HCT116 (cell line): Measurements from ENCODE around the gene SRF. TPM values are rescaled to one million over a fixed set of nuclear protein-coding genes. Genes with fewer than 3 reads are reported as not detected.

Experiments used
- ATAC-seq: fragments of 200-7000 bp; cut with Tn5 transposase; 2 replicates; pipeline ENCODE4 v1.9.1; 2020; ENCODE audit warnings: mild to moderate bottlenecking, moderate library complexity
- BruUV-seq: library from RNA; stranded (reverse); fragments of 400-500 nt; replicated peaks from 2 replicates; lab custom pipeline; 2021; lab: Mats Ljungman, UMichigan
- CTCF ChIA-PET: fragments of 300-600 bp; sonication (Branson Sonifier 250); formaldehyde crosslinking; loops from one replicate; lab custom pipeline; 2021; ENCODE audit warnings: antibody characterized with exemption; lab: Charles Lee
- POLR2A ChIA-PET: fragments of 300-600, 350-600 bp; sonication (Branson Sonifier 250); formaldehyde crosslinking; loops from one replicate; lab custom pipeline; 2021; ENCODE audit warnings: antibody characterized with exemption; lab: Charles Lee
- RAD21 ChIA-PET, 2 experiments: fragments of 300-600 bp; sonication (Branson Sonifier 250); formaldehyde crosslinking; loops; one replicate each; lab custom pipeline; 2023; ENCODE audit warnings: low total read pairs in 2 of 2; ENCODE audit not compliant: uncharacterized antibody in 2 of 2, unreplicated experiment in 2 of 2, low non-redundant PET in 1 of 2; lab: Charles Lee
- DNase-seq: peaks from one replicate; pipeline ENCODE4 v3.0.0-alpha.2; 2010; ENCODE audit warnings: low read depth, low spot score
- H2AFZ ChIP-seq: fragments of 200-600 bp; shearing (Covaris generic), sonication (generic); 2 replicates; pipeline ENCODE4 v1.6.1; 2017; ENCODE audit warnings: low read depth, mixed run types, mixed read lengths, antibody characterized with exemption, low read length; ENCODE audit not compliant: poor library complexity, severe bottlenecking
- H3K27ac ChIP-seq: 2 replicates; pipeline ENCODE4 v1.5.1; 2012; ENCODE audit warnings: low read depth, low read length
- H3K27me3 ChIP-seq: fragments of 200-600 bp; sonication (generic); 2 replicates; pipeline ENCODE4 v1.6.1; 2016; ENCODE audit warnings: mixed run types, low read length, mixed read lengths; ENCODE audit not compliant: insufficient read depth
- H3K36me3 ChIP-seq, 2 experiments: fragments of 200-500 bp in 1 of 2; fragments of 200-600 bp in 1 of 2; sonication (Bioruptor generic) in 1 of 2; sonication (generic) in 1 of 2; 2 replicates each; pipeline versions ENCODE4 v1.5.1 to v1.6.1; 2014 to 2016; ENCODE audit warnings: low read length in 2 of 2, inconsistent platforms in 1 of 2, mixed read lengths in 1 of 2, mixed run types in 1 of 2; ENCODE audit not compliant: insufficient read depth in 2 of 2, control insufficient read depth in 1 of 2
- H3K4me1 ChIP-seq, 2 experiments: fragments of 200-600 bp in 1 of 2; sonication (generic) in 1 of 2; 2 replicates each; pipeline versions ENCODE4 v1.5.1 to v1.6.1; 2012 to 2017; ENCODE audit warnings: low read length in 2 of 2, inconsistent platforms in 1 of 2, mild to moderate bottlenecking in 1 of 2, mixed read lengths in 1 of 2, mixed run types in 1 of 2, moderate library complexity in 1 of 2; ENCODE audit not compliant: insufficient read depth in 2 of 2, control insufficient read depth in 1 of 2
- H3K4me2 ChIP-seq: fragments of 200-600 bp; sonication (generic); 2 replicates; pipeline ENCODE4 v1.6.1; 2017; ENCODE audit warnings: mixed run types, low read length, mixed read lengths
- H3K4me3 ChIP-seq, 2 experiments: fragments of 200-600 bp in 1 of 2; sonication (generic) in 1 of 2; replicated peaks in 1 of 2; 2 replicates each; pipeline ENCODE4 v1.5.1; 2011 to 2016; ENCODE audit warnings: low read length in 2 of 2, control low read depth in 1 of 2, low read depth in 1 of 2, mild to moderate bottlenecking in 1 of 2, mixed read lengths in 1 of 2, mixed run types in 1 of 2
- H3K79me2 ChIP-seq: fragments of 200-600 bp; sonication (generic); 2 replicates; pipeline ENCODE4 v1.6.1; 2017; ENCODE audit warnings: mild to moderate bottlenecking, mixed run types, low read length, moderate library complexity, mixed read lengths; ENCODE audit not compliant: insufficient read depth
- H3K9ac ChIP-seq: fragments of 200-600 bp; sonication (generic); 2 replicates; pipeline ENCODE4 v1.6.1; 2016; ENCODE audit warnings: low read length, mixed read lengths
- H3K9me2 ChIP-seq: fragments of 200-600 bp; sonication (generic), shearing (Covaris generic); 2 replicates; pipeline ENCODE4 v1.6.1; 2017; ENCODE audit warnings: mixed run types, mild to moderate bottlenecking, moderate library complexity; ENCODE audit not compliant: insufficient read depth
- H3K9me3 ChIP-seq, 2 experiments: fragments of 200-500 bp in 1 of 2; fragments of 200-600 bp in 1 of 2; sonication (Bioruptor generic) in 1 of 2; sonication (generic) in 1 of 2; 2 replicates each; pipeline ENCODE4 v1.6.1; 2014 to 2017; ENCODE audit warnings: low read length in 2 of 2, mixed read lengths in 2 of 2, inconsistent platforms in 1 of 2, low read depth in 1 of 2, mild to moderate bottlenecking in 1 of 2, mixed run types in 1 of 2, moderate library complexity in 1 of 2; ENCODE audit not compliant: control insufficient read depth in 1 of 2, insufficient read depth in 1 of 2
- H4K20me1 ChIP-seq: fragments of 200-600 bp; sonication (generic), shearing (Covaris generic); 2 replicates; pipeline ENCODE4 v1.6.1; 2017; ENCODE audit warnings: mixed run types, mild to moderate bottlenecking, moderate library complexity; ENCODE audit not compliant: insufficient read depth
- ATF3 ChIP-seq: IDR thresholded peaks from 2 replicates; pipeline ENCODE4 v1.6.1; 2012
- CBX3 ChIP-seq: IDR thresholded peaks from 2 replicates; pipeline ENCODE4 v1.6.1; 2012; ENCODE audit warnings: low read depth
- CEBPB ChIP-seq: IDR thresholded peaks from 2 replicates; pipeline ENCODE4 v1.6.1; 2012; ENCODE audit warnings: low read depth
- CTCF ChIP-seq, 3 experiments: fragments of 200-600 bp in 1 of 3; sonication (generic) in 1 of 3; IDR thresholded peaks in 2 of 3; conservative IDR thresholded peaks in 1 of 3; 2 replicates each; pipeline ENCODE4 v1.5.1; 2012 to 2017; ENCODE audit warnings: low read depth in 2 of 3, low read length in 2 of 3, antibody characterized with exemption in 1 of 3, borderline replicate concordance in 1 of 3, control low read depth in 1 of 3, mild to moderate bottlenecking in 1 of 3, mixed read lengths in 1 of 3, mixed run types in 1 of 3, moderate library complexity in 1 of 3; ENCODE audit not compliant: insufficient read depth in 1 of 3
- EGR1 ChIP-seq: IDR thresholded peaks from 2 replicates; pipeline ENCODE4 v1.6.1; 2012; ENCODE audit warnings: low read depth
- ELF1 ChIP-seq: IDR thresholded peaks from 2 replicates; pipeline ENCODE4 v1.6.1; 2012; ENCODE audit warnings: low read depth, borderline replicate concordance
- EZH2 ChIP-seq: fragments of 200-600 bp; sonication (generic); IDR thresholded peaks from 2 replicates; pipeline ENCODE4 v1.6.1; 2017; ENCODE audit warnings: antibody characterized with exemption, mixed run types
- EZH2phosphoT487 ChIP-seq: fragments of 200-600 bp; IDR thresholded peaks from 2 replicates; pipeline ENCODE4 v1.6.1; 2018; ENCODE audit warnings: antibody characterized with exemption, borderline replicate concordance
- FOSL1 ChIP-seq: IDR thresholded peaks from 2 replicates; pipeline ENCODE4 v1.6.1; 2012; ENCODE audit warnings: low read depth
- JUND ChIP-seq: IDR thresholded peaks from 2 replicates; pipeline ENCODE4 v1.6.1; 2012
- MAX ChIP-seq: IDR thresholded peaks from 2 replicates; pipeline ENCODE4 v1.6.1; 2012
- POLR2AphosphoS5 ChIP-seq: IDR thresholded peaks from 2 replicates; pipeline ENCODE4 v1.6.1; 2011; ENCODE audit warnings: mild to moderate bottlenecking, low read depth, low read length, moderate library complexity
- RAD21 ChIP-seq: IDR thresholded peaks from 2 replicates; pipeline ENCODE4 v1.6.1; 2012; ENCODE audit warnings: low read depth, mild to moderate bottlenecking
- REST ChIP-seq: IDR thresholded peaks from 2 replicates; pipeline ENCODE4 v1.6.1; 2012; ENCODE audit warnings: low read depth
- SIN3A ChIP-seq: IDR thresholded peaks from 2 replicates; pipeline ENCODE4 v1.6.1; 2012; ENCODE audit warnings: low read depth
- SRF ChIP-seq: IDR thresholded peaks from 2 replicates; pipeline ENCODE4 v1.6.1; 2012; ENCODE audit warnings: low read depth
- TCF7L2 ChIP-seq: IDR thresholded peaks from 2 replicates; pipeline ENCODE4 v1.7.0; 2011; ENCODE audit warnings: borderline replicate concordance, inconsistent platforms; ENCODE audit not compliant: insufficient read depth, insufficient read length; ENCODE audit errors: extremely low read depth
- YY1 ChIP-seq: IDR thresholded peaks from 2 replicates; pipeline ENCODE4 v1.6.1; 2011; ENCODE audit warnings: low read length, low read depth, moderate library complexity, mild to moderate bottlenecking; ENCODE audit not compliant: insufficient replicate concordance; ENCODE audit errors: extremely low read depth
- ZFX ChIP-seq: fragments of 450-650 bp; IDR thresholded peaks from 2 replicates; pipeline ENCODE4 v1.6.1; 2017
- ZNF274 ChIP-seq: fragments of 200-500 bp; sonication (Bioruptor generic); IDR thresholded peaks from 2 replicates; pipeline ENCODE4 v1.6.1; 2014; ENCODE audit warnings: mild to moderate bottlenecking, low read depth, low read length, inconsistent platforms
- intact Hi-C: fragments of 100-400 bp; cut with micrococcal nuclease; formaldehyde crosslinking; loops from 2 replicates; pipeline ENCODE4 v1.10.0; 2022
- total RNA-seq: library from RNA; stranded (reverse); gene quantifications from one replicate; pipeline ENCODE4 v1.2.1, GENCODE V29; 2021; ENCODE audit not compliant: unreplicated experiment

Gene SRF
- total RNA-seq, 1 experiment from 2014 or later, result 28.1 TPM

- Histone ChIP-seq H3K9me2 (no peaks in the 10 kb centered on the region), H3K9me3 (no peaks in the 10 kb centered on the region), H4K20me1 (no peaks in the 10 kb centered on the region), H3K27ac (peak within 1 kb of the TSS; percentile 89), H3K4me2 (peak within 1 kb of the TSS; percentile 91), H3K36me3 (peaks cover 3 to 10% of the 10 kb centered on the region in 2 experiments; a peak in 1 of 4 replicates), H3K4me3 (peak within 1 kb of the TSS; percentile 72 to 88), H3K79me2 (peaks cover 28% of the 10 kb centered on the region), H3K4me1 (peaks cover 4 to 19% of the 10 kb centered on the region in 2 experiments; a peak in 3 of 4 replicates), H2AFZ (no peak within 1 kb of the TSS), H3K27me3 (no peaks in the 10 kb centered on the region), H3K9ac (peak within 1 kb of the TSS; percentile 97)
- BruUV-seq, result no TSS peak
- ATAC-seq (peak; percentile 94), DNase-seq (peak; percentile 48)
- intact Hi-C loops, result loop anchor here (2.0 kb wide), 1 partner anchor 278 kb away; no protein-coding TSS in a partner anchor
- ChIA-PET CTCF (interaction anchor here (0.5 to 1.9 kb wide), 14 partner anchors 8 to 278 kb away, joined by 3 to 7 read pairs (median 4); partner anchors contain the start of gene CUL9), POLR2A (interaction anchor here (1.3 kb wide), 1 partner anchor 9 kb away, joined by 4 read pairs; no protein-coding TSS in a partner anchor), RAD21 (interaction anchor here in 1 of 2 experiments (0.8 kb wide), 1 partner anchor 58 kb away, joined by 3 read pairs; no protein-coding TSS in a partner anchor)
- TF ChIP-seq EZH2 (no peak), REST (no peak), SIN3A (no peak), TCF7L2 (peak; percentile 31), EGR1 (no peak), POLR2AphosphoS5 (peak; percentile 88), ATF3 (no peak), MAX (peak; percentile 93), YY1 (peak; percentile 92), JUND (no peak), ZNF274 (no peak), CTCF (IDR thresholded peaks at IDR 0.05 in 2 of 3, conservative IDR thresholded peaks at IDR 0.05 in 1 of 3; ENCODE audit: borderline replicate concordance in 1 of 3, insufficient read depth in 1 of 3, low read depth in 2 of 3, low read length in 2 of 3) (peak in 2 of 3 experiments; percentile 79 to 84; a peak in 4 of 6 replicates), CBX3 (peak; percentile 30; the same call in 1 of the 2 replicates), CEBPB (no peak), EZH2phosphoT487 (no peak), ELF1 (no peak), SRF (no peak), RAD21 (peak; percentile 35; the same call in 1 of the 2 replicates), ZFX (peak; percentile 97), FOSL1 (no peak)
Measured at GRCh38 chr6:43228951-43229802, 58.1 kb downstream of the SRF start, which contains the start of gene DNPH1. Gene DNPH1, minus strand, starts transcription at chr6:43229481. Its CDS starts 25 bp downstream, at chr6:43229456.
